Gastroesophageal sphincter (tissue), 4 donors: ENCODE results near the gene RFT1. TPM values are rescaled to one million over a fixed set of nuclear protein-coding genes. Genes with fewer than 3 reads are reported as not detected.

Experiments
- ATAC-seq: fragments of 150-250 bp; one replicate; pipeline ENCODE4 v1.9.1; 2016; ENCODE audit warnings: mild to moderate bottlenecking, moderate library complexity
- H3K27ac ChIP-seq, 4 donors: fragments of 200-600 bp; sonication (generic) in 3 of 4; 1 replicate in 3 of 4; 2 replicates in 1 of 4; pipeline ENCODE4 v1.5.1; 2016 to 2019
- H3K27me3 ChIP-seq: fragments of 200-600 bp; sonication (generic); one replicate; pipeline ENCODE4 v1.5.1; 2019
- H3K36me3 ChIP-seq, 2 donors: fragments of 200-600 bp; sonication (generic); one replicate each; pipeline ENCODE4 v1.5.1; 2019; ENCODE audit warnings: control low read depth in 1 of 2
- H3K4me1 ChIP-seq, 3 donors: fragments of 200-600 bp; sonication (generic); 1 replicate in 2 of 3; 2 replicates in 1 of 3; pipeline ENCODE4 v1.5.1; 2016 to 2019; ENCODE audit warnings: control low read depth in 2 of 3
- H3K4me3 ChIP-seq, 2 donors: fragments of 200-600 bp; sonication (generic); one replicate each; pipeline ENCODE4 v1.5.1; 2019; ENCODE audit warnings: mild to moderate bottlenecking in 1 of 2, moderate library complexity in 1 of 2
- H3K9me3 ChIP-seq, 3 donors: fragments of 200-600 bp; sonication (generic); one replicate each; pipeline ENCODE4 v1.5.1; 2017 to 2019; ENCODE audit warnings: control low read depth in 2 of 3
- CTCF ChIP-seq, 4 experiments: fragments of 200-600 bp in 2 of 4; fragments of 450-650 bp in 2 of 4; sonication (generic) in 1 of 4; IDR thresholded peaks; one replicate each; pipeline ENCODE4 v1.5.1; 2017 to 2019; ENCODE audit warnings: antibody characterized with exemption in 4 of 4, mild to moderate bottlenecking in 2 of 4, moderate library complexity in 2 of 4
- EP300 ChIP-seq: sonication (generic); formaldehyde crosslinking; IDR thresholded peaks from one replicate; pipeline ENCODE4 v1.6.1; 2017; ENCODE audit warnings: antibody characterized with exemption, mild to moderate bottlenecking
- POLR2A ChIP-seq, 2 donors: fragments of 450-650 bp; IDR thresholded peaks; one replicate each; pipeline ENCODE4 v1.6.1; 2017; ENCODE audit warnings: antibody characterized with exemption in 2 of 2, mild to moderate bottlenecking in 2 of 2, moderate library complexity in 1 of 2
- POLR2AphosphoS5 ChIP-seq: sonication (generic); formaldehyde crosslinking; IDR thresholded peaks from one replicate; pipeline ENCODE4 v1.6.1; 2017; ENCODE audit warnings: antibody characterized with exemption
- WGBS, 2 donors: methylation state at CpG; one replicate each; pipeline ENCODE4 v1.1.5; 2018; ENCODE audit warnings: low coverage in 1 of 2; 5-methylcytosine and 5-hydroxymethylcytosine counted together
- total RNA-seq, 4 donors: library from RNA; depleted of rRNA; stranded (reverse); fragments of >200 nt; gene quantifications; one replicate each; pipeline ENCODE4 v1.1.0, GENCODE V29; 2016

RFT1 gene
- total RNA-seq, 4 donors from 2014 or later, result 6.5 to 7.6 (median 7.2) TPM

GRCh38 chr3:53103397-53104296 is 26.6 kb downstream of the RFT1 start:
- H3K36me3 ChIP-seq, result peaks cover 0 to 99% of the 10 kb centered on the region in 2 donors
- no peak overlapping the region for H3K27ac ChIP-seq
- no peaks in the 10 kb centered on the region for H3K4me1 ChIP-seq
- no peak overlapping the region for H3K4me3 ChIP-seq
- H3K9me3 ChIP-seq, result no peaks in the 10 kb centered on the region
- TF ChIP-seq CTCF (IDR thresholded peaks at IDR 0.05), result no peak
- no peak for TF ChIP-seq EP300
- TF ChIP-seq POLR2AphosphoS5, result no peak
- TF ChIP-seq POLR2A (IDR thresholded peaks at IDR 0.05), result no peak
- no peaks in the 10 kb centered on the region for H3K27me3 ChIP-seq
- ATAC-seq, result no peak
- 53 to 64% methylated on average over 9 to 10 of the region's 16 CpGs for WGBS, 2 donors

GRCh38 chr3:53102601-53103147 is 27.6 kb downstream of the RFT1 start:
- WGBS, 2 donors, result 82% methylated on average over 5 of the region's 6 CpGs; no CpG with 5 or more reads in 1 of the 2 donors
- peaks cover 0 to 99% of the 10 kb centered on the region in 2 donors for H3K36me3 ChIP-seq
- H3K27me3 ChIP-seq, result no peaks in the 10 kb centered on the region
- no peak for TF ChIP-seq POLR2AphosphoS5
- no peak for TF ChIP-seq POLR2A (IDR thresholded peaks at IDR 0.05)
- TF ChIP-seq CTCF (IDR thresholded peaks at IDR 0.05), result no peak
- no peak for TF ChIP-seq EP300
- no peaks in the 10 kb centered on the region for H3K4me1 ChIP-seq
- H3K9me3 ChIP-seq, result no peaks in the 10 kb centered on the region
- H3K27ac ChIP-seq, result no peak overlapping the region
- H3K4me3 ChIP-seq, result no peak overlapping the region
- ATAC-seq, result no peak

GRCh38 chr3:53101956-53102355 is 28.3 kb downstream of the RFT1 start:
- 76 to 83% methylated on average over 9 to 10 of the region's 12 CpGs for WGBS, 2 donors
- TF ChIP-seq EP300 (no peak), POLR2AphosphoS5 (no peak), CTCF (IDR thresholded peaks at IDR 0.05) (no peak), POLR2A (IDR thresholded peaks at IDR 0.05) (no peak)
- Histone ChIP-seq H3K27ac (no peak overlapping the region), H3K27me3 (no peaks in the 10 kb centered on the region), H3K36me3 (peaks cover 0 to 100% of the 10 kb centered on the region in 2 donors), H3K4me1 (no peaks in the 10 kb centered on the region), H3K9me3 (no peaks in the 10 kb centered on the region), H3K4me3 (no peak overlapping the region)
- ATAC-seq, result no peak

- Histone ChIP-seq H3K4me3 (no peak overlapping the region), H3K9me3 (no peaks in the 10 kb centered on the region), H3K36me3 (peaks cover 0 to 100% of the 10 kb centered on the region in 2 donors), H3K4me1 (no peaks in the 10 kb centered on the region), H3K27ac (no peak overlapping the region), H3K27me3 (no peaks in the 10 kb centered on the region)
- no peak for ATAC-seq
- 79 to 81% methylated on average over 6 to 7 of the region's 12 CpGs for WGBS, 2 donors
- TF ChIP-seq POLR2AphosphoS5, result no peak
- no peak for TF ChIP-seq POLR2A (IDR thresholded peaks at IDR 0.05)
- no peak for TF ChIP-seq CTCF (IDR thresholded peaks at IDR 0.05)
- no peak for TF ChIP-seq EP300
Measured at GRCh38 chr3:53100818-53101466, 29.3 kb downstream of the RFT1 start.
